ENCODE data around the gene MYH8. TPM values are rescaled to one million over a fixed set of nuclear protein-coding genes. Genes with fewer than 3 reads are reported as not detected.

The MYH8 gene
- total and polyA plus RNA-seq, 2 experiments from 2014 or later, result 0.11 TPM; not detected in 1

- no peaks in the 10 kb centered on the region for H3K36me3 ChIP-seq (replicated peaks; ENCODE audit: insufficient read depth, low read depth)
- H3K9me2 ChIP-seq (replicated peaks; ENCODE audit: insufficient read depth), result no peaks in the 10 kb centered on the region
- H3K4me2 ChIP-seq, result peak overlapping the region; percentile 32
- no peaks in the 10 kb centered on the region for H4K20me1 ChIP-seq (ENCODE audit: insufficient read depth, poor library complexity, severe bottlenecking)
- no peaks in the 10 kb centered on the region for H3K27me3 ChIP-seq
- H3K79me2 ChIP-seq, result no peaks in the 10 kb centered on the region
- DNase-seq (ENCODE audit: low spot score), result peak; percentile 66
- no peaks in the 10 kb centered on the region for H3K9me3 ChIP-seq (ENCODE audit: low read depth)
- TF ChIP-seq EZH2phosphoT487 (IDR thresholded peaks at IDR 0.05; ENCODE audit: low read depth, severe bottlenecking, unreplicated experiment) (no peak), EZH2 (IDR thresholded peaks at IDR 0.05; ENCODE audit: borderline replicate concordance) (no peak), CTCF (IDR thresholded peaks at IDR 0.05; ENCODE audit: poor library complexity) (no peak)
- no peak overlapping the region for H3K4me3 ChIP-seq
- H3K27ac ChIP-seq, result peak overlapping the region; percentile 62
- H2AFZ ChIP-seq, result no peak overlapping the region
- peaks cover 28% of the 10 kb centered on the region for H3K4me1 ChIP-seq (ENCODE audit: insufficient read depth)
- 66% methylated on average over 7 of the region's 7 CpGs for WGBS (ENCODE audit: low lambda C conversion rate, missing lambda C conversion rate)
Measured at GRCh38 chr17:10447026-10447931, 25.5 kb upstream of the MYH8 start.

- Histone ChIP-seq H3K27me3 (no peaks in the 10 kb centered on the region), H3K79me2 (no peaks in the 10 kb centered on the region), H3K9me2 (replicated peaks; ENCODE audit: insufficient read depth) (no peaks in the 10 kb centered on the region), H2AFZ (no peak overlapping the region), H3K4me1 (ENCODE audit: insufficient read depth) (no peaks in the 10 kb centered on the region), H3K9me3 (ENCODE audit: low read depth) (no peaks in the 10 kb centered on the region), H4K20me1 (ENCODE audit: insufficient read depth, poor library complexity, severe bottlenecking) (no peaks in the 10 kb centered on the region), H3K27ac (no peak overlapping the region), H3K4me2 (no peak overlapping the region), H3K4me3 (no peak overlapping the region), H3K36me3 (replicated peaks; ENCODE audit: insufficient read depth, low read depth) (no peaks in the 10 kb centered on the region)
- TF ChIP-seq CTCF (IDR thresholded peaks at IDR 0.05; ENCODE audit: poor library complexity) (no peak), EZH2phosphoT487 (IDR thresholded peaks at IDR 0.05; ENCODE audit: low read depth, severe bottlenecking, unreplicated experiment) (no peak), EZH2 (IDR thresholded peaks at IDR 0.05; ENCODE audit: borderline replicate concordance) (no peak)
- WGBS (ENCODE audit: low lambda C conversion rate, missing lambda C conversion rate), result 86% methylated on average over 1 of the region's 1 CpG
- DNase-seq (ENCODE audit: low spot score), result no peak
Measured at GRCh38 chr17:10439816-10440215, 18.1 kb upstream of the MYH8 start.

GRCh38 chr17:10435096-10435495 is 13.3 kb upstream of the MYH8 start:
- H2AFZ ChIP-seq, result no peak overlapping the region
- H3K36me3 ChIP-seq (replicated peaks; ENCODE audit: insufficient read depth, low read depth), result no peaks in the 10 kb centered on the region
- no peak for DNase-seq (ENCODE audit: low spot score)
- TF ChIP-seq CTCF (IDR thresholded peaks at IDR 0.05; ENCODE audit: poor library complexity), result no peak
- no peak for TF ChIP-seq EZH2phosphoT487 (IDR thresholded peaks at IDR 0.05; ENCODE audit: low read depth, severe bottlenecking, unreplicated experiment)
- no peak for TF ChIP-seq EZH2 (IDR thresholded peaks at IDR 0.05; ENCODE audit: borderline replicate concordance)
- no peaks in the 10 kb centered on the region for H3K4me1 ChIP-seq (ENCODE audit: insufficient read depth)
- no peaks in the 10 kb centered on the region for H3K79me2 ChIP-seq
- no peaks in the 10 kb centered on the region for H3K27me3 ChIP-seq
- 83% methylated on average over 3 of the region's 3 CpGs for WGBS (ENCODE audit: low lambda C conversion rate, missing lambda C conversion rate)
- H3K9me2 ChIP-seq (replicated peaks; ENCODE audit: insufficient read depth), result no peaks in the 10 kb centered on the region
- no peak overlapping the region for H3K27ac ChIP-seq
- H4K20me1 ChIP-seq (ENCODE audit: insufficient read depth, poor library complexity, severe bottlenecking), result no peaks in the 10 kb centered on the region
- no peak overlapping the region for H3K4me3 ChIP-seq
- H3K4me2 ChIP-seq, result no peak overlapping the region
- H3K9me3 ChIP-seq (ENCODE audit: low read depth), result no peaks in the 10 kb centered on the region
